GM10266 (cell line): ENCODE results near the gene TMEM164.
"Not testable (repeated sequence)": the region's sequence is repeated elsewhere in the genome, so short reads cannot be mapped to it uniquely, and the experiment has no call there.

Source experiments
- DNase-seq: peaks from one replicate; pipeline ENCODE4 v3.0.0; 2012; ENCODE audit errors: extremely low spot score
- CTCF ChIP-seq: IDR thresholded peaks from 2 replicates; pipeline ENCODE4 v1.5.1; 2012; ENCODE audit warnings: mild to moderate bottlenecking, low read depth; ENCODE audit not compliant: control insufficient read depth, insufficient read depth; ENCODE audit errors: missing control alignments

The TMEM164 gene

GRCh38 chrX:110143454-110144210 lies 140.7 kb downstream of the TMEM164 start:
- DNase-seq: no peak
- TF ChIP-seq CTCF: no peak

GRCh38 chrX:110145311-110145710 lies 142.4 kb downstream of the TMEM164 start:
- no peak for TF ChIP-seq CTCF
- DNase-seq: no peak

GRCh38 chrX:110145854-110146253 lies 142.9 kb downstream of the TMEM164 start:
- TF ChIP-seq CTCF: peak; percentile 54
- peak; percentile 8 for DNase-seq

- peak; percentile 16 for DNase-seq
- peak; percentile 53 for TF ChIP-seq CTCF
Observed at GRCh38 chrX:110146521-110146920, 143.6 kb downstream of the TMEM164 start.

GRCh38 chrX:110153244-110153643 lies 150.3 kb downstream of the TMEM164 start:
- no peak for TF ChIP-seq CTCF
- DNase-seq: no peak

GRCh38 chrX:110153896-110154295 lies 151.0 kb downstream of the TMEM164 start:
- no peak for TF ChIP-seq CTCF
- DNase-seq: no peak

GRCh38 chrX:110154328-110154727 lies 151.4 kb downstream of the TMEM164 start:
- not testable (repeated sequence) for DNase-seq

GRCh38 chrX:110155759-110156158 lies 152.8 kb downstream of the TMEM164 start:
- no peak for DNase-seq
- TF ChIP-seq CTCF: no peak
